PC-9 (cell line): ENCODE results near the gene GPBAR1.

Source experiments
- EZH2 ChIP-seq: fragments of 200-600 bp; sonication (generic); IDR thresholded peaks from 2 replicates; pipeline ENCODE4 v1.8.0; 2017; ENCODE audit warnings: antibody characterized with exemption, low read depth
- TF ChIP-seq, protein P1 (sequence below): fragments of 200-600 bp; sonication (generic); conservative IDR thresholded peaks from 2 replicates; pipeline ENCODE4 v1.6.1; 2017; ENCODE audit warnings: mixed run types, antibody characterized with exemption, mild to moderate bottlenecking, moderate library complexity

DNA sequence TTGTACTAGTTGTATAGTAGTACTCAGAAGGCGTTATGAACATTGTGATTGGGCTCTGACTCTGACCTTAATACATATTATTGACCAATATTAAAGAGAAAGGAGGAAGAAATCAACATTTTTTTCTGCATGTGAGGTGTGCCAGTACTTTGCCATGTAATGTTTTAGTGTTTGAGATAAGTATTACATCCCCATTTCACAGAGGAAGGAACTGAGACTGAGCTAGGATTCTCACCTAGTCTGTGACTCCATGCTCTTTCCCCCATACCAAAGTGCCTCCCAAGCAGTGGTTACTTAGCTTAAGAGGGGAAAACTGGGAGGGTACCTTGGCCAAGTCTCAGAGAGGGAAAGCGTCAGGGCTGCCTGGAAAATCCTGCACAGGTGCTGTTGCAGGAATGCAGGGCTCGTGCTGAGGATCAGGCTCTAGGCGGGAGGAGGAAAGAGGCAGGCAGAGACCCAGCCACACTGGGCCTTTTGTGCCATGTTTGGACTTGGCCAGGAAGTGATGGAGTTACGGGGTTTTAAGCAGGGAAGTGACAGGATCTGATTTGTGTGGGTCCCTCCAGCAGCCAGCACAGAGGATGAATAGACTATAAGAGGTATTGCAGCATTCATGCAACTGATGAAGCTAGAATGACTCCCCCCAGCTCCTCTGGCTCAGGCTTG is 11.2 kb downstream of the GPBAR1 start:
- TF ChIP-seq, protein P1, sequence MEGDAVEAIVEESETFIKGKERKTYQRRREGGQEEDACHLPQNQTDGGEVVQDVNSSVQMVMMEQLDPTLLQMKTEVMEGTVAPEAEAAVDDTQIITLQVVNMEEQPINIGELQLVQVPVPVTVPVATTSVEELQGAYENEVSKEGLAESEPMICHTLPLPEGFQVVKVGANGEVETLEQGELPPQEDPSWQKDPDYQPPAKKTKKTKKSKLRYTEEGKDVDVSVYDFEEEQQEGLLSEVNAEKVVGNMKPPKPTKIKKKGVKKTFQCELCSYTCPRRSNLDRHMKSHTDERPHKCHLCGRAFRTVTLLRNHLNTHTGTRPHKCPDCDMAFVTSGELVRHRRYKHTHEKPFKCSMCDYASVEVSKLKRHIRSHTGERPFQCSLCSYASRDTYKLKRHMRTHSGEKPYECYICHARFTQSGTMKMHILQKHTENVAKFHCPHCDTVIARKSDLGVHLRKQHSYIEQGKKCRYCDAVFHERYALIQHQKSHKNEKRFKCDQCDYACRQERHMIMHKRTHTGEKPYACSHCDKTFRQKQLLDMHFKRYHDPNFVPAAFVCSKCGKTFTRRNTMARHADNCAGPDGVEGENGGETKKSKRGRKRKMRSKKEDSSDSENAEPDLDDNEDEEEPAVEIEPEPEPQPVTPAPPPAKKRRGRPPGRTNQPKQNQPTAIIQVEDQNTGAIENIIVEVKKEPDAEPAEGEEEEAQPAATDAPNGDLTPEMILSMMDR: no peak
- TF ChIP-seq EZH2: no peak
